ENCODE measurements around the gene AKIRIN1.

DNA sequence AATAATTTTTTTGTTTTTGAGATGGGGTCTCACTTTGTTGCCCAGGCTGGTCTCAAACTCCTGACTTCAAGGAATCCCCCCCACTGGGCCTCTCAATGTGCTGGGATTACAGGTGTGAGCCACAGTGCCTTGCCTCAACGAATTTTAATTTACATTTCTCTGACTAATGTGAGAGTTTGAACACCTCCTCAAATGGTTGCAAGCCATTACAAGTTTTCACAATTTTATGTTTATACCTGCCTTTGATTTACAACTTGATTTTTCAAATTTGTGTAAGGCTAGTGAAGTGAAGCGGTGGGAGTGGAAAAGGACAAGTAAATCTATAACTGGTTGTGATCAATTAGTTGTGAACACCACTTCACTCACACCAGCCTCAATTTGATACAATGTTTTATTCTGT, 40.5 kb upstream of the AKIRIN1 start:
- TF ChIP-seq, protein P1, sequence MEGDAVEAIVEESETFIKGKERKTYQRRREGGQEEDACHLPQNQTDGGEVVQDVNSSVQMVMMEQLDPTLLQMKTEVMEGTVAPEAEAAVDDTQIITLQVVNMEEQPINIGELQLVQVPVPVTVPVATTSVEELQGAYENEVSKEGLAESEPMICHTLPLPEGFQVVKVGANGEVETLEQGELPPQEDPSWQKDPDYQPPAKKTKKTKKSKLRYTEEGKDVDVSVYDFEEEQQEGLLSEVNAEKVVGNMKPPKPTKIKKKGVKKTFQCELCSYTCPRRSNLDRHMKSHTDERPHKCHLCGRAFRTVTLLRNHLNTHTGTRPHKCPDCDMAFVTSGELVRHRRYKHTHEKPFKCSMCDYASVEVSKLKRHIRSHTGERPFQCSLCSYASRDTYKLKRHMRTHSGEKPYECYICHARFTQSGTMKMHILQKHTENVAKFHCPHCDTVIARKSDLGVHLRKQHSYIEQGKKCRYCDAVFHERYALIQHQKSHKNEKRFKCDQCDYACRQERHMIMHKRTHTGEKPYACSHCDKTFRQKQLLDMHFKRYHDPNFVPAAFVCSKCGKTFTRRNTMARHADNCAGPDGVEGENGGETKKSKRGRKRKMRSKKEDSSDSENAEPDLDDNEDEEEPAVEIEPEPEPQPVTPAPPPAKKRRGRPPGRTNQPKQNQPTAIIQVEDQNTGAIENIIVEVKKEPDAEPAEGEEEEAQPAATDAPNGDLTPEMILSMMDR (conservative IDR thresholded peaks at IDR 0.05; ENCODE audit: low read length): no peak
- TF ChIP-seq EZH2phosphoT487 (IDR thresholded peaks at IDR 0.05; ENCODE audit: borderline replicate concordance): no peak
